ENCODE measurements around the gene IGFBP6. TPM values are rescaled to one million over a fixed set of nuclear protein-coding genes. Genes with fewer than 3 reads are reported as not detected.

The IGFBP6 gene
- total and polyA plus RNA-seq, 9 of the 15 experiments (the other 6 are each of a cell fraction or from before 2014, with no cell fraction given), result 0.15 to 1.4 (median 0.54) TPM

DNA sequence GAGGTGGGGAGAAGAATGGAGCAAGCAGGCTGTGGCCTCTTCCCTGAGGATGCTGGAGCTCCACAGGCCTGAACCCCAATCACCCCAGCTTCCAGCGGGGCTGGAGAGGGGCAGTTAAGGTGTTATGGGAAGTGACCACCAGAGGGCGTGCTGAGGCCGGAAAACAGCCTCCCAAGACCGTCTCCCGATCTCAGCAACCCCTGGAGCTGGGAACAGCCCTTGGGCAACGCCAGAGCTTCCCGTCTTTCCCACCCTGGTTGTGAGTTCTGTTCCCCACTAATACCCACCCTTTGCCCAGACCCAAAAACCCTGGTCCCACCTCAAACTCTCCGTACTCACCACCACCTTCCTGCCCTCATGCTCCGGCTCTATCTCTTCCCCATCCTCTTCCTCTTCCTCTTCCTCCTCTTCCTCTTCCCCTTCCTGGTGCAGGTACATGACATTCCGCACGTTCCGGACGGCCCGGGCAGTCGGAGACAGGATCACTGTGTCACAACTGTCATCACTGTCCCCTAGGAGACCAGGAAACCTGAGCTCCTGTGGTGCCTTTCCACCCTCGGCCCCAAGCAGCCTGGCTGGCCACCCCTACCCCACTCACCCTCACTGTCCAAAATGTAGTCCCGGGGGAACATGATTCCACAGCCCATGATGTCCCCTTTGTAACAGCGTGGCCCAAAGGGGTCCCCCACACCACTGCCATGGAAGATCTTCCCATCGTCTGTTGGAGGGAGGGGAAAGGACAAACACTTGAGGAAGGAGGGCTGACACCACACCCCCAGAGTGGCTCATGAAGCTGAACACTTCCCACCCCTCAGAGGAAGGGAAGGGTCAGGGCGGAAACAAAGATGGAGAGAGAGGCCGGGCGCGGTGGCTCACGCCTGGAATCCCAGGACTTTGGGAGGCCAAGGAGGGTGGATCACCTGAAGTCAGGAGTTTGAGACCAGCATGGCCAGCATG lies 31.2 kb upstream of the IGFBP6 start (continued):
- TF ChIP-seq, protein P1, sequence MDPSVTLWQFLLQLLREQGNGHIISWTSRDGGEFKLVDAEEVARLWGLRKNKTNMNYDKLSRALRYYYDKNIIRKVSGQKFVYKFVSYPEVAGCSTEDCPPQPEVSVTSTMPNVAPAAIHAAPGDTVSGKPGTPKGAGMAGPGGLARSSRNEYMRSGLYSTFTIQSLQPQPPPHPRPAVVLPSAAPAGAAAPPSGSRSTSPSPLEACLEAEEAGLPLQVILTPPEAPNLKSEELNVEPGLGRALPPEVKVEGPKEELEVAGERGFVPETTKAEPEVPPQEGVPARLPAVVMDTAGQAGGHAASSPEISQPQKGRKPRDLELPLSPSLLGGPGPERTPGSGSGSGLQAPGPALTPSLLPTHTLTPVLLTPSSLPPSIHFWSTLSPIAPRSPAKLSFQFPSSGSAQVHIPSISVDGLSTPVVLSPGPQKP (CRISPR knock-in tag; IDR thresholded peaks at IDR 0.05), result no peak
- no peak for TF ChIP-seq TCF7 (IDR thresholded peaks at IDR 0.05; ENCODE audit: borderline replicate concordance)
- TF ChIP-seq PRMT5 (CRISPR knock-in tag; IDR thresholded peaks at IDR 0.05), result no peak
- no peak for TF ChIP-seq PTRF (tag; IDR thresholded peaks at IDR 0.05)
- peak; percentile 26; the same call in 1 of the 2 replicates for TF ChIP-seq NCOA1 (IDR thresholded peaks at IDR 0.05; ENCODE audit: low read depth)
- no peak for TF ChIP-seq TCF7L2 (IDR thresholded peaks at IDR 0.05; ENCODE audit: low read depth, low read length)
- peak; percentile 84 to 94 for TF ChIP-seq RAD21 (CRISPR knock-in tag; conservative IDR thresholded peaks at IDR 0.05 in 1 of 2, IDR thresholded peaks at IDR 0.05 in 1 of 2)
- TF ChIP-seq ZC3H8 (IDR thresholded peaks at IDR 0.05), result no peak
- 0 out of 2 replicates have a peak, but pooled peaks have one; percentile 24 for TF ChIP-seq ELF1 (tag; IDR thresholded peaks at IDR 0.05)
